Esophagus muscularis mucosa (tissue), 3 donors: ENCODE results near the gene AFF1.

Experiments
- CTCF ChIP-seq, 3 experiments: fragments of 200-600 bp in 2 of 3; fragments of 450-650 bp in 1 of 3; sonication (generic) in 2 of 3; IDR thresholded peaks; one replicate each; pipeline ENCODE4 v1.5.1; 2017 to 2019; ENCODE audit warnings: antibody characterized with exemption in 3 of 3, mild to moderate bottlenecking in 2 of 3, moderate library complexity in 1 of 3
- POLR2AphosphoS5 ChIP-seq, 2 donors: sonication (generic); formaldehyde crosslinking; IDR thresholded peaks; one replicate each; pipeline ENCODE4 v1.6.1; 2017; ENCODE audit warnings: antibody characterized with exemption in 2 of 2

- TF ChIP-seq POLR2AphosphoS5 (IDR thresholded peaks at IDR 0.05) (no peak), CTCF (IDR thresholded peaks at IDR 0.05) (no peak)
These were observed 154.6 kb downstream of the AFF1 start for GRCh38 chr4:87089368-87089767.
